GM12874 (cell line): ENCODE results near the gene ITPR2.

Source experiments
- TF ChIP-seq, protein P1 (sequence below): IDR thresholded peaks from 2 replicates; pipeline ENCODE4 v1.5.1; 2011; ENCODE audit warnings: low read depth, mild to moderate bottlenecking, control low read depth, low read length, moderate library complexity; ENCODE audit not compliant: insufficient read depth

The ITPR2 gene

DNA sequence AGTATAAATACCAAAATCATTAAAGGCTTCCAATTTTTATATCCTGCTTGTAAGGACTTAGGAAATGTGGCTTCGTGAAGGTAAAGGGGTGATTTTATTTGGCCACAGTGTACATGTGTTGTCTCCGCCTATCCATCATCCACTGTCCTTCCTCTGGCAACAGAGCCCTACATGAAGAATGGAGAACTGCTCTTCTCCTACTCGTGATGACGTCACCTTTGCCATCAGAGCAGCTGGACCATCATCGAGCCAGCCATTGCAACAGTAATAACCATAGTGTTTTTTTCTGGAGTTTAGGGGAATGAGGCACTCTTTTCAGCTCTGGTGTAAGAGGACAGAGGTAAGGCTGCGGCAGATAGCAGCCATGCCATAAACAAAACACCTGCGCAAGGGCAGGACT, 19.2 kb downstream of the ITPR2 start:
- TF ChIP-seq, protein P1, sequence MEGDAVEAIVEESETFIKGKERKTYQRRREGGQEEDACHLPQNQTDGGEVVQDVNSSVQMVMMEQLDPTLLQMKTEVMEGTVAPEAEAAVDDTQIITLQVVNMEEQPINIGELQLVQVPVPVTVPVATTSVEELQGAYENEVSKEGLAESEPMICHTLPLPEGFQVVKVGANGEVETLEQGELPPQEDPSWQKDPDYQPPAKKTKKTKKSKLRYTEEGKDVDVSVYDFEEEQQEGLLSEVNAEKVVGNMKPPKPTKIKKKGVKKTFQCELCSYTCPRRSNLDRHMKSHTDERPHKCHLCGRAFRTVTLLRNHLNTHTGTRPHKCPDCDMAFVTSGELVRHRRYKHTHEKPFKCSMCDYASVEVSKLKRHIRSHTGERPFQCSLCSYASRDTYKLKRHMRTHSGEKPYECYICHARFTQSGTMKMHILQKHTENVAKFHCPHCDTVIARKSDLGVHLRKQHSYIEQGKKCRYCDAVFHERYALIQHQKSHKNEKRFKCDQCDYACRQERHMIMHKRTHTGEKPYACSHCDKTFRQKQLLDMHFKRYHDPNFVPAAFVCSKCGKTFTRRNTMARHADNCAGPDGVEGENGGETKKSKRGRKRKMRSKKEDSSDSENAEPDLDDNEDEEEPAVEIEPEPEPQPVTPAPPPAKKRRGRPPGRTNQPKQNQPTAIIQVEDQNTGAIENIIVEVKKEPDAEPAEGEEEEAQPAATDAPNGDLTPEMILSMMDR = no peak

DNA sequence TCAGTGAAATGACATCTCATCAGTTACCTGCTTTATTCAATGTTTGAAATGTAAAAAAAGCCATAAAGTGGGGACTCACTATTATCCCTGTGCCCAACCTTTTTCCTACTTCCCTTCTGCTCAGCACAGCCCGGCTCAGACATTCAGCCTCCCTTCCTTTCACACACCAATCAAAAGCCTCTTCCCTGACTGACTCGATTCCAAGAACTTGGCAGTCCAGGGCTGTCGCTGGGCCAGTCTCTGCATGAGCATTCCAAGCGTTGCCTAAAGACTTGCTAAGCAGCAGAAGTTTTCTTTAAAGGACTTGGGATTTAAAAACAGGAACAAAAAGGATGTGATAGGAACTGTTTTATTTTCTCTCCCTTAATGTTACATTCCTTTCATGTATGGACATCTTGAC, 22.7 kb downstream of the ITPR2 start:
- TF ChIP-seq, protein P1 = no peak

DNA sequence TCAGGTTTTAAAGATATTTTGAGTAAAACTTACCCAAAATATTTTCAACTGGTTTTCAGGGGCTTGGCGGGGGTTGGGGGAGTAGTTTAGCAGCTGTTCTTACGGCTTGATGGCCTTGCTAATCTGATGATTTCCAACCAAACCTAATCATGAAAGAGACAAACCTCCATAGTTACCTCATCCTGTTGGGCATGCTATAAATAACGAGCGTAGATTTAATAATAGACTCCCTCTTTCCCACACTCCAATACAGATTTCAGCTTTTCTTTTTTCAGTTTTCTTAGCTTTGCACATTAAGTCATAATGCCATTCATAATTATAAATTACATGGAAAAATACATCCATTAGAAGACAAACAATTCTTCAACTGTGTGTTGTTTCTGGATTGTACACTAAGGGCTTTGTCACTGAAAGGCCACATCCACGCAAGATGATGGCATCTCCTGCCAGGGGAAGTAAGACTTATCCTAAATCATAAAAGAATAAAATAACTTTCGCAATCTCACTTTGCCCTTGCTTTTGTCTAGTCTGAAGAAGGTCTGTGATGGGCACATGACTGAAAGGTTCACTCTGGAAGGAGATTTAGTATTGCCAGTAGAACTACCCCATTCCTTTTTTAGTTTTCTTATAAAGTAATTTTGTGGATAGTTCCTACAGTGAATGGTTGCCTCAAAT, 23.2 kb downstream of the ITPR2 start:
- TF ChIP-seq, protein P1 = no peak

- TF ChIP-seq, protein P1 = no peak
These were observed 24.1 kb downstream of the ITPR2 start for GRCh38 chr12:26808766-26809476.

GRCh38 chr12:26807292-26807691, 25.7 kb downstream of the ITPR2 start:
- TF ChIP-seq, protein P1 = no peak

GRCh38 chr12:26806556-26806955, 26.4 kb downstream of the ITPR2 start:
- TF ChIP-seq, protein P1 = no peak

GRCh38 chr12:26805401-26805971, 27.5 kb downstream of the ITPR2 start:
- TF ChIP-seq, protein P1 = no peak
